Measurements from ENCODE around the gene ACCSL.

Gene ACCSL

DNA sequence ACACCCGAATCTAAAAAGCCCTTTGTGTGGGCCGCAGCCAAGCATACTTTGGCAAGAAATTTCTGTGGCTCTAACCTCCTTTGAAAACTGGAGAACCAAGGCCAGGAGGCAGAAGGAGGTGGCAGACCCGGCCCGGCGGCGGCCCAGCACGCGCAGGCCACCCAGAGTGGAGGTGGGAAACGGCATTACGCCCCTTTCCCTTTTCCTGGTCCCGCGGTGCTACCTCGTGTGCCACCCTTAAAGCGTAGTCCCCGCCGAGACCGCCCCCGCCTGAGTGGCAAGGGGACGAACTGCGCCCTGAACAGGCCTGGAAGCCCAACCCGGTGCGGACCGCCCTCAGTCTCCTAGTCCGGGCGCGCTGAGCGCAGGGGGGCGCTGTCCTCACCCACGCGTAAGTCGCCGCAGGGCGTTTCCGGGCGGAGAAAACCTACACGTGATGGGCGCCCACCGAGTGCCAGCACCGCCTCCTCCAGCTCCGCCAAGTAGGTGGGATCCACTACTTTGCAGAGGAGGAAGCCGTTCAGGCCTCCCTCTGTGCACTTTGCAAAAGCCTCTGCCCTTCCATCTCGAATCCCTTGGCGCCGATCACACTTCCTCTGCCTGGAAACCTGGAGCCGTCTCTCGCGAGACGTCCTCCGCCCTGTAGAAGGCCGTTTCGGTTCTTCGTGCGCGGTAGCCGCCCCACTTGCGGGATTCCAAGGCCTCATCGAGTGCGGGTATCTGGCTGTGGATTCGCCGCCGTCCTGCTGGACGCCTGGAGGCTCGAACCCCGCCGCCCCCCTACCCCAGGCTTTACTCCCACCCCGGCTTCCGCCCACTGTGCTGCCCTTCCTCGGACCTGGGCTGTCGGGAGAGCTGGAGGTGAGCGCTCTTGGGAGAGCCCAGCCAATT is 18.3 kb downstream of the ACCSL start, which contains the start of gene ACCS:
Gene ACCS, plus strand, starts transcription at position 430 of the 891 bp plus-strand sequence. CDS start 1,358 bp downstream, outside the sequence.
- DNase-seq = peak; percentile 41

DNA sequence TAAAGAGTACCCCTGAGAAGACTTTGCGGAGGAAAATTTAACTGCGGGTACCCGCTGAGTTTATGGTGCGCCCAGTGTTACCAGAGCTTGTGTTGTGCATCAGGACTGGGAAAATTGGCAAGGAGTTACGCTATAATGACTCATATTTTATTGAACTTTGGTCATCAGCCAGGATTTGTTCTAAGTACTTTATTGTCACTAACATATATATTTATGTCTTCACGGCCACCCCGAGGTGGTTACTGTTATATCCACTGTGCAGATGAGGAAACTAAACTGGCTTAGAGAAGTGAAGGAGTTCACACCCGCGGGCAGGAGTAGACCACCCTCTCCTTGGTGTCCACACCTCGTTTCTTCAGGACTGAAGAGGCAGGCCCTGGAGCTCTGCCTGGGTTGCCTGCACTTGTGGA is 19.0 kb downstream of the ACCSL start:
- no peak for DNase-seq

DNA sequence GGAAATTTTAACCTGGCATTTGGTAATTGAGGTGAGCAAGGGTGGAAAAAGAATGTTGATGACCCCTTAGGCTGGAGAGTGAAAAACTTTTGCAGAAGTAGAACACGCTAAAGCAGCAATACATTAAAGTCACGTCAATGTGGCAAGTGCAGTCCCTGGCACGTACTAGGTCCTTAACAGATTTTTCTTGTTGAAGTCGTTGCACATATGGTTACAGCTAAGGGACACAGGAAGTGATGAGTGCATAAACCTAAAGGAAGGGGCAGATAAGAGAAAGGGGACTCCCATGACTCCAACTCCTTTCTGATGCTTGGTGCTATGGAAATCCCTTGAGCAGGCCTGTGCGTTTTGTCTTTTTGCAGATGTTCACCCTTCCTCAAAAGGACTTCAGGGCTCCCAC is 19.5 kb downstream of the ACCSL start:
- DNase-seq = no peak

DNA sequence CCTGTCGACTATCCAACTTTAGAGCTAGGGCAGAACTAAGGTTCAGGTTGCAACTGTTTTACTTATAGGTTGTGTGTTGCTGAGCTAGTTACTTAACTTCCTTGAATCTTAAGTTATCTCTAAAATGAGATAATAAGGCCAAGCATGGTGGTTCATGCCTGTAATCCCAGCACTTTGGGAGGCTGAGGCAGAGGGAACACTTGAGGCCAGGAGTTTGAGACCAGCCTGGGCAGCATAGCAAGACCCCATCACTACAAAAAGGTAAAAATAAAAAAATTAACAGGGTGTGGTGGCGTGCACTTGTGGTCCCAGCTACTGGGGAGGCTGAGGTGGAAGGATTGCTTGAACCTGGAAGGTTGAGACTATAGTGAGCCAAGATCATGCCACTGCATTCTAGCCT is 20.4 kb downstream of the ACCSL start:
- DNase-seq = no peak

DNA sequence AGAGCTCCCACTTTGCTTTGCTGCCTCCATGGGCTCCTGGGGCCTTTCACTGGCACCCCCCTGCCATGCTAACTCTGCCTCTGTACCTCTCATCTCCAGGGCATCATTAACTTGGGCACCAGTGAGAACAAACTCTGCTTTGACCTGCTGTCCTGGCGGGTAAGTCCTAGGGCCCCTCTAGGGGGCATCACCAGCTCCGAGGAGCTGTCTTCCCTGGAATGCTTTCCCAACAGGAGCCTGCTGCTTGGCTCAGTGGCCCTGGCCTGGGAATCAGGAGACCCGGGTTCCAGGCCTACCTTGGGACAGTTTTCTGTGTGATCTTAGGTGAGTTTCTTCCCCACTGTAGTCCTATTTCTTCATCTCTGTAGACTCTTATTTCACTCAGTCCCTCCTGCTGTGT is 23.4 kb downstream of the ACCSL start:
- DNase-seq = no peak

DNA sequence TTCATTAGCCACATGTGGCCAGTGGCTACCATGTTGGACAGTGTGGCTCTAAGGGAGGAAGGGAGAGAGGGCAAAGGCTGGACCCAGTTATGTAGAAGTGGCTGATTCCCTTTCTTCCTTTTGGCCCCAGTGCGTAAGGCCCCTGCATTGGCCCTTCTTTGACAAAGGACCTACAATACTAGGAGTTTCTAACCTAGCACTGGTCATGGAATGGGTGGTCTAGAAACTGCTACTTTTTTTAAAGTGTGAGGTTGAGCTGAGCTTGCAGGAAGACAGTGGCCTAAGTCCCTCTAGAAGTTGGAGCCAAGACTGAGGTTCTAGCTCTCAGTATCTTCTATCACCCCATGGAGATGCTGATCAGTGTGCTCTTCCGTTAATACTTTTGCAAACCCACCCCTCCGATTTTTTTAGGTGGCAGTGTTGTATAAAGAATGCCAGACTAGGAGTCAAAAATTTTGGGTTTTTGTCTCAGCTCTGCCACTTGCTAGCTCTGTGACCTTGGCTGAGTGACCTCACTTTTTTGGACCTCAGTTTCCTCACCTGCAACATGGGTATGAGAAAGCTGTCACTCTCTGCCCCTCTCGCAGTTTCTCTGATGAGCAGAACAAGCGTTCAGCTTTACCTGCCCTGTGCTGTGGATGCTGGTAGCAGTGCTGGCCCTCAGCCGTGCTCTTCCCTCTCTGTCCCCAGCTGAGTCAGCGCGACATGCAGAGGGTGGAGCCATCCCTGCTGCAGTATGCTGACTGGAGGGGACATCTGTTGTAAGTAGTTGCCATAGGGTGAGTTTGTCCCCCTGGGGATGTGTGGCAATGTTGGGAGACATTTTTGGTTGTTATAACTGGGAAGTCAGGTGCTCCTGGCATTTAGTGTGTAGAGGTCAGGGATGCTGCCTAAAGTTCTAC is 25.2 kb downstream of the ACCSL start:
- DNase-seq = no peak

DNA sequence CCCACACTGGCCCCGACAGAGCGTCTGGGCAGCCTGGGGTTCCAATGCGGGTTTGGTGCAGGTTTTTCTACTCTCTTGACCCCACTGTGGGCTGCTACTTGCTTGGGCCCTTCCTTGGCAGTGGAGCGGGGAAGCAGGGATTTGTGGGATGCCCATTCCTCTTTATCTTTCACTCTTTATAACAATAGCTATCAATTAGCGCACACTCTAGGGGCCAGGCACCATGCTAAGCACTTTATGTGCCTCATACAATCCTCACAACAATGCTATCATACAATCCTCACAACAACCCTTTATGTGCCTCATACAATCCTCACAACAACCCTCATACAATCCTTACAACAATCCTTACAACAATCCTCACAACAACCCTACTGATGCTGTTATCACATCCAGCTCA is 31.0 kb downstream of the ACCSL start:
- DNase-seq = no peak

DNA sequence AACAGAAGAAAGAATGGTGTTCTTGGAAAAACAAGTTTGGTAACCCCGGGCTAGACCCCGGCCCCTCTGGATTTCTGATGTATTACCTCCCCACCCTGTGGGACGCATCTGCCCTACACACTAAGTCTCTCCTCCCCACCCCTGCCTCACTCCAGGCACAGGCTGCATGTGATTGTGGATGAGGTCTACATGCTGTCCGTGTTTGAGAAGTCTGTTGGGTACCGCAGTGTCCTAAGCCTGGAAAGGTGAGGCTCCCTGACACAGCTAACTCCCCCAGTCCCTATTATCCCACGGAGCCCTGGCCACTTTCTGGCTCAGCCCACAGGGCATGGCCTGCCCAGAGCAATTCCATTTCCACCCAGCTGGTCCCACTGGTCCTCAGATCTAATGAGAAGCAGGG is 31.6 kb downstream of the ACCSL start:
- no peak for DNase-seq

DNA sequence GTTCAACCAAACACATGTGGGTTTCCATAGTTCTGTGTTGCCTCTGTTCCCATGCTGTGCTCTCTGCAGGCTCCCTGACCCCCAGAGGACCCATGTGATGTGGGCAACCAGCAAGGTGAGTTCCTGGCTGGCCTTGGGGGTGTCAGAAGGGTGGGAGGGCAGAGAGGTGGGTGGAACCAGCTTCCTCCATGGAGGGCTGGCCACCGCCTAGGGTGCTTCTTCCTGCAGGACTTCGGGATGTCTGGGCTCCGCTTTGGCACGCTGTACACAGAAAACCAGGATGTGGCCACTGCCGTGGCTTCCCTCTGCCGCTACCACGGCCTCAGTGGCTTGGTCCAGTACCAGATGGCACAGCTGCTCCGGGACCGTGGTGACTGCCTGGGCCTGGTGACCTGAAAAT is 33.2 kb downstream of the ACCSL start:
- DNase-seq = no peak

DNA sequence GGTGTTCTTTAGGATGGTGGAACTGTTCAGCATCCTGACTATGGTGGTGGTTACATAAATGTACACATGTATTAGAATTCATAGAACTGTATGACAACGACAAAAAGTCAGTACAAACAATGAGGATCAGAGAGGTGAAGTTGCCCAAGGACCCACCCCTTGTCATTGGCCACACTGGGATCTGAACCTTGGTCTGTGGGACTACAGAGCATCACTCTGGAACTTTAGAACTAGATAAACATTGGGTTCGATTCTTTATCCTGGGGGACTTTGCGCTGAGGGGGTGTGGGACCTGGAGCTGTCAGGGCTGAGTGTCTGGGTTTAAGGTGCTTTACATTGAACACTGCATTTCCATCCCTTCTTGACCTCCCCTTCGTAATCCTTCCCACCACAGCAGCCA is 34.9 kb downstream of the ACCSL start:
- no peak for DNase-seq

DNA sequence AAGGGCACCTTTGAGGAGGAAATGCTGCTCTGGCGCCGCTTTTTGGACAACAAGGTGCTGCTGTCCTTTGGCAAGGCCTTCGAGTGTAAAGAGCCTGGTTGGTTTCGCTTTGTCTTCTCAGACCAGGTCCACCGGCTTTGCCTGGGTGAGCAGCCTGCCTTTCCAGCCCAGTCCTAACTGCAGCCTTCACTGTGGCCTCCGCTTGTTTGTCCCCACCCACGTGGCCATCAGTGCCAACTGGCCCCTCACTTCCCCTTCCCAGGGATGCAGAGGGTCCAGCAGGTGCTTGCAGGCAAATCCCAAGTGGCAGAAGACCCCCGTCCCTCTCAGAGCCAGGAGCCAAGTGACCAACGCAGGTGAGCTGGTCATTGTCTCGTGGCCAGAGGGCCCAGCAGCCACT is 35.7 kb downstream of the ACCSL start:
- DNase-seq = no peak

DNA sequence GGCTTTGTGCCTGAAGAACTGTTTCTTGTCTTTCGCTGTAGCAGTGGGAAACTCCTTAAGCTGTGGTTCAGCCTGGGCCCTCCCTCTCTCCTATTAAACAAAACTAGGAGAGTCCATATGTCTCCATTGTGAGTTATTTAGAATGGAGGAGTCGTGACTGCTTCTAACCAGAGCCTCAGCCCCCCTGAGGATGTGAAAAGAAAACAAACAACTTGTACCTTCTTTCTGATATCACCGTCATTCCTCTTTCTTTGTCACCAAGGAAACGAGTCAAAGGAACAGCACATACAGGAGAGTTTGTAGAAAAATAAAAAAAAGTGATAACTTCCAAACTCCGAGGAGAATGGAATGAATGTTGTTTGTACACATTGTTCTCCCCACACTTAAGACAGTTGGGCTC is 36.1 kb downstream of the ACCSL start:
- DNase-seq = no peak

DNA sequence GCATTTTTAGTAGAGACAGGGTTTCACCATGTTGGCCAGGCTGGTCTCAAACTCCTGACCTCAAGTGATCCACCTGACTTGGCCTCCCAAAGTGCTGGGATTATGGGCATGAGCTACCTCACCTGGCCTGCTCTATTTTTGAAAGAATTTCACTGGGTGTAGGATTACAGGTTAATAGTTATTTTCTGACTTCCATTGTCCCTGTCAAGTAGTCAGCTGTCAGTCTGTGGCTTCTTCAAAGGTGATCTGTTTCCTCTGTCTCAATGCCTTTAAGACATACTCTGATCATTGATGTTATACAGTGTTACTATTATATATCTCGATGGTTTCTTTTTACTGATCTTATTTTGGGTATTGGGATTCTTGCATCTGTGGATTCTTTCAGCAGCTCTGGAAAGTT is 37.5 kb downstream of the ACCSL start:
- no peak for DNase-seq

DNA sequence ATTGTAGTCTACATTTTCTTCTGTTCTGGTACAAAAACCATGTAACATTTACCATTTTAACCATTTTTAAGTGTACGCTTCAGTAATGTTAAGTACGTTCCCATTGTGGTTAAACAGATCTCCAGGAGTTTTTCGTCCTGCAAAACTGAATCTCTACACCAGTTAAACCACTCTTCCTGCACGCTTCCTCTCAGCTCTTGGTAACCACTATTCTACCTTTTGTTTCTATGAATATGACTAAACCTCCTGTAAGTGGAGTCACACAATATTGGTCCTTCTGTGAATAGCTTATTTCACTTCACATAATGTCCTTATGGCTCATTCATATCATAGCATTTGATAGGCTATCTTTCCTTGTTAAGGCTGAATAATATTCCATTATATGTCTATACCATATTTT is 40.6 kb downstream of the ACCSL start:
- DNase-seq = no peak

DNA sequence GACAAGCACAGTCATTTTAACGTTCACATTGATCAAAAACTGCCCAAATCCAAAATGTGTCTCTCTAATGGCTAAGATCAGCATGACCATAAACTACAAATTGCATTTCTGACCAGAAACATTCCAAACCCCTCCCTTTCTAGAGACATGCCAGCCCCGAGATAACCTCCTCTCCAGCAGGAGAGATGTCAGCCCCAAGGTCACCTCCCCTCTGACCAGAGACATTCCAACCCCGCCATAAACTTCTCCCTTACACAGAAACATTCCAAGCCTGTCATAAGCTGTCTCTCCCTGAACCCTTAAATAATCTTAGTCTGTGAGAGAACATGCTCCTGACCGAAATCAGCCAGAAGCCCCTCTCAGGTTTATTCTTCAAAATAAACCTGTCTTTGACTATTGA is 41.1 kb downstream of the ACCSL start:
- no peak for DNase-seq

DNA sequence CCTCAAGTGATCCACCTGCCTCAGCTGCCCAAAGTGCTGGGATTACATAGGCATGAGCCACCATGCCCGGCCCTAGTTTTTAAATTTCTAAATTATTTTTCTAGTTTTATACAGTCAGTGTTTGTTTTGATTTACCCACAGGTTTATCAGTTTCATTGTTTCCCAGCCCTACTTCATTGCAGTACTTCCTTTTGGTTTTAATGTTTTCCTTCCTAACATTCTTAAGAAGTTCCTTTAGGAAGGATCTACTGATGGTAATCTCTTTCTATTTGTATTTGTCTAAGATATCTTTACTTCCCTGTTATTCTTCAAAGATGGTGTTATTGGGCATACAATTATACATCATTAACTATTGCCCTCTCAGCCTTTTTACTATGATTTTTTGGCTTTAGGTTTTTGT is 42.8 kb downstream of the ACCSL start:
- DNase-seq = no peak

DNA sequence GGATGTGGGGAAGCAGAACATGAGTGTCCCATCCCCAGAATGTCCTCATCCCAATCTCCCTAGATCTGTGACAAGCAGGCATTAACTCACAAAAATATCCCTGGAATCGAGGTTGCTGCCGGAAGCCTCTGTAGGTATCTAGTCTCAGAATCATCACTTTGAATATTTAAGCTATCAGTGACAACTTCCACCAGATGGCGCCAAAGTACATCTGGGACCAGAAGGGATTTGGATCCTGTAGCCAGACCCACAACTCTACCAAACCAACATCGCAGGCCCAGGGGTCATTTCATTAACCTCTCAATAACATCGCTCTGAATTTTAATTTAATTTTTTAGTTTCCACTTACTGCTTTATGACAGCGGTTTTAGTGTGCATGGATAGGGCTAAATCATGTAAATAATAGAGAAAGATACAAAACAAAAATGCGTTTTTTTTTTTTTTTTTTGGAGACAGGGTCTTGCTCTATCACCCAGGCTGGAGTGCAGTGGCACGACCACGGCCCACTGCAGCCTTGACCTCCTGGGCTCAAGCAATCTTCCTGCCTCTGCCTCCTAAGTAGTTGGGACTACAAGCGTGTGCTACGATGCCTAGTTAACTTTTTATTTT is 46.6 kb downstream of the ACCSL start:
- DNase-seq = no peak

DNA sequence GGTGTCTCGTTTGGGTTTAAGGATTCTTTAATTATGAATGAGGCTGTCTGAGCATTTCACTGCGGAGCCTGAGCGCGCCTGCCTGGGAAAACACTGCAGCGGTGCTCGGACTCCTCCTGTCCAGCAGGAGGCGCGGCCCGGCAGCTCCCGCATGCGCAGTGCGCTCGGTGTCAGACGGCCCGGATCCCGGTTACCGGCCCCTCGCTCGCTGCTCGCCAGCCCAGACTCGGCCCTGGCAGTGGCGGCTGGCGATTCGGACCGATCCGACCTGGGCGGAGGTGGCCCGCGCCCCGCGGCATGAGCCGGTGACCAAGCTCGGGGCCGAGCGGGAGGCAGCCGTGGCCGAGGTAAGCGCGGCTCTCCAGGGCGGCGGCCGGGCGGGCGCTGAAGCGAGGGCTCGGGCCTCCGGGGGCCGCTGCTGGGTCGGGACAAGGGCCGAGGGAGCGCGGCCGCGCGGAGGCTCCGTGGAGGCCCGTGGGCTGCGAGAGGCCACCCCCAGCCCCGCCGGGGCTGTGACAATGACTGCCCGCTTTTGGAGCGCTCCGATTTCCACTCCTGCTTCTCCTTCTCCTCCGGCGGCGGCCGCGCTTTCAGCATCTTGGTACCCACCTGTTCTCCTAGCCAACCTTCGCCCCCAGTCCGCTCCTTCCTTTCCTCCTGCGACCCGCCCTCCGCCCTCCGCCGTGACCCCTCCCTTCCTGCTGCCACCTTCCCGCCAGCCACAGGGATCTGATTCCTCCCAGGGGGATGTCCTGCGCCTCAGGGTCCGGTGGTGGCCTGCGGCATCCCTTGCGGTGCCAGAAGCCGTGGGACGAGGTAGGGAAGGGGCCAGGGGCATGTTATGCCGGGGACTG is 48.0 kb downstream of the ACCSL start, which contains the start of gene EXT2:
Gene EXT2, plus strand, starts transcription at position 173 of the 854 bp plus-strand sequence. CDS start 12,035 bp downstream, outside the sequence.
- DNase-seq = no peak

DNA sequence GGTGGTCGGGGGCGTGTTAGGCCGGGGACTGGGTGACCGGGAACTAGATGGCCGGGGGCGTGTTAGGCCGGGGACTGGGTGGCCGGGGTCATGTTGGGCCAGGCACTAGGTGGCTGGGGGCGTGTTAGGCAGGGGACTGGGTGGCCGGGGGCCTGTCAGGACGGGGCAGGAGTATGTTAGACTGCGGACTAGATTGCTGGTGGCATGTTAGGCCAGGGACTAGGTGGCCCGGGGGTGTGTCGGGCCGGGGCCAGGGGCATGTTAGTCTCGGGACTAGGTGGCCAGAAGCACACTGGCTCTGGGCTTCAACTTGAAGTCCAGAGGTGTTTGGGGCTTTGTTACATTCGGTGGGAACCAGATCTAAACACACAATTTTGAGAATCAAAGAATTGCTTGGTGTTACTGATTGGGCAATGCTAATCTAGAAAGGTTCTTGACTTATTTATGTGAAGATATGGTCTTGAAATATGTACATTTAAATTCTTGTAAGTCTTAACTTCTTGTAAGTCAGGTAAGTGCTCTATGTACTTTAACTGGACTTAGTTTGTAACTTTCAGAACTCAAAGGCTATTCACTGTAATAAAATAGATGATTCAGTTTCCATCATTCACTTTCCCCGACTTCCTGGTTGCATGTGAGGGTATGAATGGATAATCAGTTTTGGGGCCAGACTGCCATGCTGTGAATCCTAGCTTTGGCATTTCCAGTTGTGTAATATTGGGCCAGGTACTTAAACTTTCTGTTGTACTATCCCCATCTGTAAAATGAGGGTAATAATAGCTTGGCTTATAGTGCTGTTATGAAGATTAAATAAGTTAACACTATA is 48.8 kb downstream of the ACCSL start:
- no peak for DNase-seq

DNA sequence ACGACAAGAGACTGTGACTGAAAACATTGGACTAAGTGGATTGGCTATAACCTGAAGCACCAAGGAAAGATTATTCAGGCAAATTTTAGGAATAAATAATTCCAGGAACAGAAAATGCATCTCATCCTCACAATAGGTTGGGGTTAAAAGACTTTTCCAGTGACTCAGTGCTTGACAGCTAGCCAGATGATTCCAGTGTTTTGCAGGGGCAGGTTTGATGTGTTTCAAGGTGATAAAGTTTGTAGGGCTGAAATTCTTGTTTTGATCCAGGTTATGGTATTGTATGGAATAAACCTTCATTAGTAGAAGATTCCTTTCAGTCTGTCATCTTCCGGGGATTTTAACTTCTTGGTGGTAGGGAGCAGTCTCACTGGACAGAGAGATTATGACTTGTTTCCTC is 50.0 kb downstream of the ACCSL start:
- no peak for DNase-seq

DNA sequence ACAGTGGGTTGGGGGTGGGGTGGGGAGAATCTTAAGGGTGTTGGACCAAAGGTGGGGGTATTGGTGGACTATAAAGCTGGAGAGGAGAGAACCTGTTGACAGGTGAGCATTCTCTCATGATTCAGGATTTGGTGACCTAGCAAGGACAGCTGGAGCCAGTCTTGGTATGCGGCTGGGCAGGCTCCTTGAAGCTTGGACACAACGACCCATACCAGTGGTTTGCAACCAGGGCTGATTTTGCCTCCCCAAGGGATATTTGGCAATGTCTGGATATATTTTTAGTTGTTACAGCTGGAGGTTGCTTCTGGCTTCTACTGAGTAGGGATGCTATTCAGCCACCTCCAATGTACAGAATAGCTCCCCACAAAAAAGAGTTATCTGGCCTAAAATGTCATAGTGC is 53.3 kb downstream of the ACCSL start:
- DNase-seq = no peak
